ENCODE measurements around the gene FAM229A.
"Not testable (repeated sequence)": the region's sequence is repeated elsewhere in the genome, so short reads cannot be mapped to it uniquely, and the experiment has no call there.

The FAM229A gene

GRCh38 chr1:32376199-32376598, 13.9 kb upstream of the FAM229A start:
- DNase-seq: no peak

- DNase-seq: no peak
Measured at GRCh38 chr1:32373996-32374592, 11.8 kb upstream of the FAM229A start.

DNA sequence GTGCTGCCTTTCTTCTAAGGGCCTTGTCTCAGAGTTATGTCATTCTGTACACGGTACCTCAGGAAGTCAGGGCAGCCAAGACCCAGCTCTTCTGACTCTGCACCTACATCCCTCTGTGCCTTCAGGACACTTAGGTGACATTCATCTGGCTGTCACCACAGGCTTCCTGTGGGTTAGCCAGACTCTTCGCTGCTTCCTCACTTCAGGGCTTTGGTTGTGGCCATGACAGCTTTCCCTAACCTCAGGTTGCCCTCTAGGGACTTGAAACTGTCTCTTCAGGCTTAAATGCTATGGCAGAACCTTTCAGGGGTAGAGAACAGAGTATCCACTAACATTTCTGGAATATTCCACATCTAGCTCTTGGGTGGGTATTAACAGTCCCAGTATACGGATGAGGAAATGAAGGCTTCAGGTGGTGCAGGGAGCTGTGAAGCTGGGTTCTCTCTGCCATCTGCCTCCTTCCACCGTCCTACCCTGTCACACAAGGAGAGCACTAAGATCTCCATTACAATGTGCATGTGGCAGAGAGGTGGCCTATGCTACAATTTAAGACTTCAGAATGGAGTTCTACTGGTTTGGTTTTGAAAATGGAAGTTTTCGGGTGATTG, 10.0 kb upstream of the FAM229A start:
- no peak for DNase-seq

DNA sequence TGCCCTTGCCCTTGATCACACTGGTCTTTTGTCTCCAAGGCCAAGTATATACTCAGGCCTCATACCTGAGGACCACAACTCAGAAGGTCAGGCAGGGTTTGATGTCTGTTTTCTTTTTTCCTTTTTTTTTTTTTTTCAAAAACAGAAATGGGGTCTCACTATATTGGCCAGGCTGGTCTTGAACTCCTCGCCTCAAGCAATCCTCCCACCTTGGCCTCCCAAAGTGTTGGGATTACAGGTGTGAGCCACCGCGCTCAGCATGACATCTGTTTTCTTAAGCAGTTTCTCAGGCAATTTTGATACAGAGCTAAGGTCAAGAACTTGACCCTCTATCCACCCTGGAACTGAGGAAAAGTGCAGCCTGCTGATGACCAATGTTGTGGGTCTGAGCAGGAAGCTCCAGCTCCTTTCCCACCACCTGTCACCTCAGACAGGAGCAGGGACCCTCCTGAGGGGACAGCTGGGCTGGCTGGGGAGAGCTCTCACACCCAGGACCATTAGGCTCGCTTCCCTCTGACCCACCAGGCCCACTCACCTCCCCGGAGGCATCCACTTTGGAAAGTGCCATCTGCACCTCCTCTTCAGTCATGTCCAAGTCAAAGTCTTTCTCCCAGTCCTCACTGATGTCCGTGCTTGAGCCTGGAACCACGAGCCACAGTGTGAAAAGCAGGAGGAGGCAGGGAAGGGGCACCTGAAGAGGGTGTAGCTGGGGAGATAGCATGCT, 5.8 kb upstream of the FAM229A start:
- DNase-seq: no peak

GRCh38 chr1:32365445-32365844, 3.2 kb upstream of the FAM229A start:
- no peak for DNase-seq

GRCh38 chr1:32364836-32365235, 2.6 kb upstream of the FAM229A start:
- no peak for DNase-seq

- no peak for DNase-seq
Measured at GRCh38 chr1:32363713-32364112, 1.4 kb upstream of the FAM229A start.

DNA sequence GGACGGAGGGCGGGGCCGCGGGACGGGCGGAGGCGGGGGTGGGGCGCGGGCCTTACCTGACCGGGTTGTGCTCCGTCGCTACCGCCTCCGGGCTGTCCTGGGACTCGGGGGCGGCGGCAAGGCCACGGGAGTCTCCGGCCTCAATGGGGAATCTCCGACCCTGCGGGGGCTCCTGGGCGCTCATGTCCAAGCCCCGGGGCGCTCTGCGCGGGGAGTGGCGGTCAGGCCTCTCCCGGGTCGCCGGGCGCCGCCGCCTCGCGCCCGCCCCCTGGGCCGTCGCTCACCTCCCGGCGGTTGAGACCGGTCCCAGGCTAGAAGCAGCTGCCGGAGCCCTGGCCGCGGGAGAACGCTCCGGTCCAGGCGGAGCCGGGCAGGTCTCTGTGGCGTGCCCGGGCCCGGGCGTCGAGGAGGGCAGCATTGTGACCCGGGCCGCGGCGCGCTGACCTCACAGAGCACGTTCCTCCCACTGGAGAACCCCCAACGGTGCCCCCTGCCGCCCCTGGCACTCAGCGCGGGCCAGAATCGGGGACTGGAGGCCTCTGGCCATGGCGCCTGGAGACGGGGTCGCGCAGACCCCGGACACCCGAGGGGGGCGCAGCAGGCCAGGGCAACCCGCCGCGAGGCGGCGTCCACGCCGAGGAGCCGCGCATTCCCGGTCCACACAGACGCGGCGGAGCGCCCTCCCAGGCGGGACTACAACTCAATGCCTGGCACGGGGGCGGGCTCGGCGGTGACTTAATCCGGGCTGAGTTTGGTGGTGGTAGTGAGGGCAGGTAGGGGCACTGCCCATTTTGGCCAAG, 411 bp downstream of the FAM229A start:
- DNase-seq: no peak

DNA sequence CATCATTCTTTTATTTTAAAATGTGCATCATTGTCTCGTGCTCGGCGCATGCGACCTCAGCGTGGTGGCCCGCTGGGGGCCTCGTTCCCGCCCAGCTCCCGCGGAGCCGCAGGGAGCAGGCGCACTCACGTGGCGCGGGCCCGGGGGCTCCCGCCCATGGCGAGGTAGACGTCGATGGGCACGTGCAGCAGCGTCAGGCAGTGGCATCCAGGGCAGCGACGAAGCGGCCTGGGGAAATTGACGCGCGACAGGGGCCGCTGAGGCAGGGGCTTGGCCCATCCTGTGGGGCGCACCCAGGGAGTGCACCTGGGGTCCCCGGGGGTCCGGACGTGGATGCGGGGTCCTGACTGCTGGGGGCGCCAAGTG, 994 bp downstream of the FAM229A start:
- DNase-seq: no peak

GRCh38 chr1:32358435-32358834, 3.9 kb downstream of the FAM229A start:
- DNase-seq: no peak

GRCh38 chr1:32357614-32358013, 4.7 kb downstream of the FAM229A start:
- DNase-seq: no peak

DNA sequence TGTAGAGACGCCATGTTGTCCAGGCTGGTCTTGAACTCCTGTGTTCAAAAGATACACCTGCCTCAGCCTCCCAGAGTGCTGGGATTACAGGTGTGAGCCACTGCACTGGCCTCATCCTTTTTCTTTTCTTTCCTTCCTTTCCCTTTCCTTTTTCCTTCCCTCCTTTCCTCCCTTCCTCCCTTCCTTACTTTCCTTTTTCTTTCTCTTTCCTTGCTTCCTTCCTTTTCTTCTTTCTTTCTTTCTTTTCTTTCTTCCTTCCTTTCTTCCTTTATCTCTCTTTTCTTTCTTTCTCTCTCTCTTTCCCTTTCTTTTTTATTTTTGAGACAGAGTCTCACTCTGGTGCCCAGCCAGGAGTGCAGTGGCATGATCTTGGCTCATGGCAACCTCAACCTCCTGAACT, 5.8 kb downstream of the FAM229A start:
- no peak for DNase-seq

DNA sequence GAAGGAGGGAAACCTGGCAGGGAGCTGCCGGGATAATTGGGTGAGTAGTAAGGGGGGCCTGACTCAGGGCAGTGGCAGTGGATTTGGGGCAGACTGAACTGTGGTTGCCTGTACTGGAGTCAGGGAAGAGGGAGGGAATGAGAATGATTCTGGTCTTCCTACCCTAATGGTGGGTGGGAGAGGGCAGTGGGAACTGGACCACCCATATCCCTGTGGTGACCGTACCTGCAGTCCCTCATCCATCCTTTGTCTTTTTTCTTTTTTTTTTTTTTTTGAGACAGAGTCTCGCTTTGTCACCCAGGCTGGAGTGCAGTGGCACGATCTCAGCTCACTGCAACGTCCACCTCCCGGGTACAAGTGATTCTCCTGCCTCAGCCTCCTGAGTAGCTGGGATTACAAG, 6.5 kb downstream of the FAM229A start:
- DNase-seq: not testable (repeated sequence)

- DNase-seq: no peak
Measured at GRCh38 chr1:32353886-32354570, 8.3 kb downstream of the FAM229A start.

GRCh38 chr1:32353431-32353830, 8.9 kb downstream of the FAM229A start:
- no peak for DNase-seq

GRCh38 chr1:32352831-32353383, 9.4 kb downstream of the FAM229A start:
- no peak for DNase-seq

DNA sequence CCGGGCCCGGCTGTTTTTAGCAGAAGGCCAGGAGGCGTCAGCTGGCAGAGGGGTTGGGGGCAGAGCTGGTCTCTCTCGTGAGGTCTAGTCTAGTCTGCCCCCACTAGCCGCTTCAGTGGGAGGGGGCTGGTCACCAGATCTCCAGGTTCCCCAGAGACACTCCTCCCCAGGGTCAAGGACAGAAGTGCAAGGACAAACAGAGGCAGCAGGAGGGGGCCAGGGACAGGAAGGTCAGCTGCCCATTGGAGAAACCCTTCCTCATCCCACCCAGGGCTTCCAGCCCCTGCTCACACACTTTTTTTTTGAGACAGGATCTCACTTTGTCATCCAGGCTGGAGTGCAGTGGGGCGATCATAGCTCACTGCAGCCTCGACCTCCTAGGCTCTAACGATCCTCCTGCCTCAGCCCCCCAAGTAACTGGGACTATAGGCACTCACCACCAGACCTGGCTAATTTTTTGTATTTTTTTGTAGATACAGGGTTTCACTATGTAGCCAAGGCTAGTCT, 10.0 kb downstream of the FAM229A start:
- DNase-seq: no peak

DNA sequence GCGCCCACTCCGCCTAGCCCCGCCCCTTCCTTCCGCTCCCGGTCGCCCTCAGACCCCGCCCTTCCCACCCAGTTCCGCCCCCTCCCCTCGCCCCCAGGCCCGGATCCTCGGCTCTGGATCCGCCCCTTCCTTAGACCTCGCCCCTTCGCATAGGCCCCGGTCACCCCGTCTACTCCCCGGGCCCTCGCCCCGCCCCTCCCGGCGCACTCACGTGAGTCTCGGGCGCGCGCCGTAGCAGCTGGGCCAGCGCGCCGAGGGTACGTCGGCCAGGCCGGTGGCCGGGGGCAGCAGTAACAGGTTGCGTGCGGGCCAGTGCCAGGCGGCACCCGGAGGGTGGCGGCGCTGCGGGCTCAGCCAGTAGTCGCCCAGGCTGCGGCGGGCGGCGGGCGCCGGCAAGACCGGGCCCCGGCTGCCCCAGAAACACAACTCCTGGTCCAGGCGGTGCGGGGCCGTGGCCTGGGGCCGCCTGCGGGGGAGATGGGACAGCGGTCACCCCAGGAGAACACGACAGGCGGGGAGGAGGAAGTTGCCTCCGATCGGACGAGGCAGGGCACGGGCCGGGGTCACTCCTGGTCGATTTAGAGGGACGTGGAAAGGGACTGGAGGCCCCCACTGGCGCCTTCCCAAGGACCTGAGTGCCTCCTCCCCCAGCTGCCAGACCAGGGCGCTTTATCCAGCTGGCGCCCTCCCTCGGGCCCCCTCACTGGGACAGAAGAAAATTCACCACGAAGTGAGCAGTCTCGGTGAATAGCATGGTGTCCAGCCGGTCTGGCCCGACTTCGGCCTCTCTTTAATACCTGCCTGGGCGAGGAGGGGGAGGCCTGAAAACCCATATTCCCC, 10.7 kb downstream of the FAM229A start:
- DNase-seq: peak; percentile 95

GRCh38 chr1:32350785-32351398, 11.4 kb downstream of the FAM229A start:
- peak; percentile 71 for DNase-seq

- DNase-seq: no peak
Measured at GRCh38 chr1:32349211-32349708, 13.0 kb downstream of the FAM229A start.

Data from COR-L47 (cell line).